CD4-positive, alpha-beta T cell treated with Interleukin-10 for 1 hour (primary cell): ENCODE measurements around the gene FHL3.

Source experiments
- DNase-seq: peaks from one replicate; pipeline ENCODE4 v3.0.0-alpha.2; 2020

Gene FHL3

GRCh38 chr1:38005195-38006007 is at the start of gene FHL3:
FHL3 (minus strand) TSS chr1:38005514; CDS start chr1:37999412, 6,102 bp downstream.
- DNase-seq: peak; percentile 60

GRCh38 chr1:38053416-38054091 is 48.2 kb upstream of the FHL3 start:
- no peak for DNase-seq

GRCh38 chr1:38052750-38053415 is 47.6 kb upstream of the FHL3 start:
- no peak for DNase-seq

GRCh38 chr1:38051079-38051543 is 45.8 kb upstream of the FHL3 start:
- DNase-seq: no peak

GRCh38 chr1:38050397-38051078 is 45.2 kb upstream of the FHL3 start:
- DNase-seq: no peak

GRCh38 chr1:38047603-38048141 is 42.4 kb upstream of the FHL3 start:
- no peak for DNase-seq

GRCh38 chr1:38046884-38047602 is 41.7 kb upstream of the FHL3 start:
- DNase-seq: peak; percentile 85

- no peak for DNase-seq
Measured at GRCh38 chr1:38046333-38046883, 41.1 kb upstream of the FHL3 start, which contains the start of gene POU3F1. POU3F1 (minus strand) TSS chr1:38046793; CDS start chr1:38046743, 50 bp downstream.

- DNase-seq: no peak
Measured at GRCh38 chr1:38045401-38046332, 40.4 kb upstream of the FHL3 start.

GRCh38 chr1:38044221-38045215 is 39.2 kb upstream of the FHL3 start:
- DNase-seq: no peak

- no peak for DNase-seq
Measured at GRCh38 chr1:38043036-38043747, 37.9 kb upstream of the FHL3 start.

GRCh38 chr1:38041936-38042834 is 36.9 kb upstream of the FHL3 start:
- no peak for DNase-seq

- no peak for DNase-seq
Measured at GRCh38 chr1:38039331-38040088, 34.2 kb upstream of the FHL3 start.

- DNase-seq: no peak
Measured at GRCh38 chr1:38038861-38039260, 33.5 kb upstream of the FHL3 start.

- no peak for DNase-seq
Measured at GRCh38 chr1:38037221-38037939, 32.1 kb upstream of the FHL3 start.

- no peak for DNase-seq
Measured at GRCh38 chr1:38034871-38035270, 29.6 kb upstream of the FHL3 start.
